Right kidney (tissue), 1 donor: ENCODE results near the gene STPG4.

Source experiments
- DNase-seq: peaks from one replicate; pipeline ENCODE4 v3.0.0-alpha.2; 2016

The STPG4 gene

GRCh38 chr2:47052847-47053246, 102.3 kb downstream of the STPG4 start:
- DNase-seq = no peak

- no peak for DNase-seq
These were observed 103.5 kb downstream of the STPG4 start for GRCh38 chr2:47051562-47051961.

GRCh38 chr2:47050762-47051161, 104.3 kb downstream of the STPG4 start:
- no peak for DNase-seq

- no peak for DNase-seq
These were observed 104.9 kb downstream of the STPG4 start for GRCh38 chr2:47050021-47050760.

GRCh38 chr2:47049502-47049901, 105.6 kb downstream of the STPG4 start:
- DNase-seq = no peak

GRCh38 chr2:47048801-47049480, 106.2 kb downstream of the STPG4 start:
- no peak for DNase-seq

GRCh38 chr2:47046271-47046670, 108.8 kb downstream of the STPG4 start:
- DNase-seq = no peak

- DNase-seq = no peak
These were observed 111.2 kb downstream of the STPG4 start for GRCh38 chr2:47043891-47044239.

- no peak for DNase-seq
These were observed 111.8 kb downstream of the STPG4 start for GRCh38 chr2:47043142-47043890.

GRCh38 chr2:47041891-47042684, 113.0 kb downstream of the STPG4 start:
- no peak for DNase-seq

GRCh38 chr2:47041063-47041462, 114.0 kb downstream of the STPG4 start:
- DNase-seq = no peak

- DNase-seq = no peak
These were observed 114.5 kb downstream of the STPG4 start for GRCh38 chr2:47040651-47041050.

- DNase-seq = no peak
These were observed 115.1 kb downstream of the STPG4 start for GRCh38 chr2:47039913-47040562.

- DNase-seq = no peak
These were observed 115.6 kb downstream of the STPG4 start for GRCh38 chr2:47039489-47039870.

GRCh38 chr2:47038656-47039488, 116.2 kb downstream of the STPG4 start:
- no peak for DNase-seq

GRCh38 chr2:47037678-47038077, 117.4 kb downstream of the STPG4 start:
- DNase-seq = no peak
